Neuronal stem cell (in vitro differentiated cells): ENCODE measurements around the gene LSM8. TPM values are rescaled to one million over a fixed set of nuclear protein-coding genes. Genes with fewer than 3 reads are reported as not detected.
A peak's percentile ranks its signal among the peaks of the same experiment; 100 is the strongest.
"Not testable (repeated sequence)": the region's sequence is repeated elsewhere in the genome, so short reads cannot be mapped to it uniquely, and the experiment has no call there.

Source experiments
- DNase-seq: peaks from one replicate; pipeline ENCODE4 v3.0.0-alpha.2; 2013; ENCODE audit warnings: low spot score
- H2AFZ ChIP-seq: one replicate; pipeline ENCODE4 v1.6.1; 2013; ENCODE audit warnings: mild to moderate bottlenecking, low read length, inconsistent platforms
- H2AK5ac ChIP-seq: 2 replicates; pipeline ENCODE4 v1.6.1; 2013; ENCODE audit warnings: low read depth, mild to moderate bottlenecking, inconsistent platforms, low read length, moderate library complexity, mixed read lengths
- H2BK120ac ChIP-seq: 2 replicates; pipeline ENCODE4 v1.6.1; 2013; ENCODE audit warnings: low read depth, mild to moderate bottlenecking, inconsistent platforms, low read length, moderate library complexity, mixed read lengths
- H2BK12ac ChIP-seq: one replicate; pipeline ENCODE4 v1.6.1; 2013; ENCODE audit warnings: low read length, inconsistent platforms
- H2BK15ac ChIP-seq: 2 replicates; pipeline ENCODE4 v1.6.1; 2013; ENCODE audit warnings: mild to moderate bottlenecking, low read length, inconsistent platforms, mixed read lengths
- H2BK5ac ChIP-seq: one replicate; pipeline ENCODE4 v1.6.1; 2013; ENCODE audit warnings: inconsistent platforms, mild to moderate bottlenecking, low read length, moderate library complexity
- H3K14ac ChIP-seq: one replicate; pipeline ENCODE4 v1.6.1; 2013; ENCODE audit warnings: low read length, inconsistent platforms
- H3K18ac ChIP-seq: 2 replicates; pipeline ENCODE4 v1.6.1; 2013; ENCODE audit warnings: low read length, inconsistent platforms
- H3K23ac ChIP-seq: 2 replicates; pipeline ENCODE4 v1.6.1; 2013; ENCODE audit warnings: low read depth, mild to moderate bottlenecking, mixed read lengths, low read length, inconsistent platforms; ENCODE audit not compliant: poor library complexity
- H3K27ac ChIP-seq: replicated peaks from 3 replicates; pipeline ENCODE4 v1.5.1; 2013; ENCODE audit warnings: low read length, inconsistent platforms
- H3K27me3 ChIP-seq, 3 experiments: 2 replicates each; pipeline ENCODE4 v1.6.1; 2013; ENCODE audit warnings: low read length in 3 of 3, mild to moderate bottlenecking in 2 of 3, inconsistent platforms in 1 of 3, low read depth in 1 of 3, mixed read lengths in 1 of 3, moderate library complexity in 1 of 3; ENCODE audit not compliant: control insufficient read depth in 3 of 3, insufficient read depth in 3 of 3
- H3K36me3 ChIP-seq, 2 donors: replicated peaks in 1 of 2; 2 replicates each; pipeline ENCODE4 v1.6.1; 2013; ENCODE audit warnings: low read length in 2 of 2; ENCODE audit not compliant: control insufficient read depth in 2 of 2, insufficient read depth in 2 of 2
- H3K4ac ChIP-seq: 2 replicates; pipeline ENCODE4 v1.6.1; 2013; ENCODE audit warnings: inconsistent platforms, mild to moderate bottlenecking, low read length, moderate library complexity
- H3K4me1 ChIP-seq, 2 donors: 1 replicate in 1 of 2; 2 replicates in 1 of 2; pipeline ENCODE4 v1.6.1; 2013; ENCODE audit warnings: low read length in 2 of 2, low read depth in 1 of 2; ENCODE audit not compliant: control insufficient read depth in 2 of 2, insufficient read depth in 1 of 2
- H3K4me2 ChIP-seq: one replicate; pipeline ENCODE4 v1.6.1; 2013; ENCODE audit warnings: mild to moderate bottlenecking, low read length, inconsistent platforms; ENCODE audit not compliant: insufficient read depth, poor library complexity, severe bottlenecking
- H3K4me3 ChIP-seq, 2 donors: 2 replicates each; pipeline ENCODE4 v1.5.1; 2013; ENCODE audit warnings: low read length in 2 of 2, mild to moderate bottlenecking in 2 of 2, inconsistent platforms in 1 of 2, moderate library complexity in 1 of 2
- H3K79me1 ChIP-seq: one replicate; pipeline ENCODE4 v1.6.1; 2013; ENCODE audit warnings: low read depth, mild to moderate bottlenecking, inconsistent platforms, low read length, moderate library complexity
- H3K9ac ChIP-seq: one replicate; pipeline ENCODE4 v1.6.1; 2013; ENCODE audit warnings: mild to moderate bottlenecking, low read depth, low read length, inconsistent platforms; ENCODE audit not compliant: poor library complexity
- H3K9me3 ChIP-seq, 2 donors: replicated peaks in 1 of 2; 2 replicates each; pipeline versions ENCODE3 to v1.6.1; 2013; ENCODE audit warnings: low read length in 2 of 2, mild to moderate bottlenecking in 2 of 2, inconsistent platforms in 1 of 2, low read depth in 1 of 2, mixed read lengths in 1 of 2, moderate library complexity in 1 of 2; ENCODE audit not compliant: control insufficient read depth in 2 of 2, insufficient read depth in 1 of 2
- H4K8ac ChIP-seq: one replicate; pipeline ENCODE4 v1.6.1; 2013; ENCODE audit warnings: low read depth, mild to moderate bottlenecking, inconsistent platforms, low read length, moderate library complexity
- H4K91ac ChIP-seq: one replicate; pipeline ENCODE4 v1.6.1; 2013; ENCODE audit warnings: low read length, low read depth, mild to moderate bottlenecking, inconsistent platforms; ENCODE audit not compliant: poor library complexity
- WGBS, 2 donors: extraction: QIAGEN DNeasy Blood & Tissue Kit; methylation state at CpG; one replicate each; pipeline ENCODE4 v1.1.7; 2013; ENCODE audit warnings: missing lambda C conversion rate in 2 of 2, mixed read lengths in 1 of 2; ENCODE audit not compliant: insufficient read length in 2 of 2, insufficient replicate concordance in 1 of 2; ENCODE audit errors: extremely low coverage in 2 of 2; 5-methylcytosine and 5-hydroxymethylcytosine counted together
- polyA plus RNA-seq, 2 experiments: library from polyadenylated mRNA; stranded (reverse); fragments of 200-250 nt; gene quantifications; one replicate each; pipeline ENCODE4 v1.2.3, GENCODE V29; 2013

LSM8 gene
- polyA plus RNA-seq (2013, experiment 1 of 2): 53.9 TPM
- polyA plus RNA-seq (2013, experiment 2 of 2): 57.6 TPM

- H2BK15ac ChIP-seq: no peak within 1 kb of the TSS
- peak within 1 kb of the TSS; percentile 60 for H3K4me2 ChIP-seq
- peak within 1 kb of the TSS; percentile 95 for H2AFZ ChIP-seq
- H2BK120ac ChIP-seq: no peak within 1 kb of the TSS
- no peak within 1 kb of the TSS for H3K4ac ChIP-seq
- H3K23ac ChIP-seq: peak within 1 kb of the TSS; percentile 52
- no peak within 1 kb of the TSS for H4K91ac ChIP-seq
- H3K9ac ChIP-seq: peak within 1 kb of the TSS; percentile 94
- H3K18ac ChIP-seq: peak within 1 kb of the TSS; percentile 97
- no peak within 1 kb of the TSS for H4K8ac ChIP-seq
- no CpG with 5 or more reads among the region's 62 CpGs for WGBS, 2 donors
- no peak within 1 kb of the TSS for H2BK12ac ChIP-seq
- H3K14ac ChIP-seq: no peak within 1 kb of the TSS
- peak within 1 kb of the TSS; percentile 80 for H3K27ac ChIP-seq
- H3K27me3 ChIP-seq: no peaks in the 10 kb centered on the region
- H3K4me3 ChIP-seq: peak within 1 kb of the TSS; percentile 83 to 99
- peaks cover 3 to 8% of the 10 kb centered on the region in 2 donors for H3K4me1 ChIP-seq
- H2AK5ac ChIP-seq: no peak within 1 kb of the TSS
- peak within 1 kb of the TSS; percentile 72 for H2BK5ac ChIP-seq
- H3K36me3 ChIP-seq: peaks cover 4 to 40% of the 10 kb centered on the region in 2 donors
- DNase-seq: peak; percentile 95
- no peaks in the 10 kb centered on the region for H3K9me3 ChIP-seq
- peaks cover 1% of the 10 kb centered on the region for H3K79me1 ChIP-seq
These were observed at the start of gene LSM8 for GRCh38 chr7:118183786-118184564. LSM8 (plus strand) TSS chr7:118184164; CDS start chr7:118184224, 60 bp downstream.

DNA sequence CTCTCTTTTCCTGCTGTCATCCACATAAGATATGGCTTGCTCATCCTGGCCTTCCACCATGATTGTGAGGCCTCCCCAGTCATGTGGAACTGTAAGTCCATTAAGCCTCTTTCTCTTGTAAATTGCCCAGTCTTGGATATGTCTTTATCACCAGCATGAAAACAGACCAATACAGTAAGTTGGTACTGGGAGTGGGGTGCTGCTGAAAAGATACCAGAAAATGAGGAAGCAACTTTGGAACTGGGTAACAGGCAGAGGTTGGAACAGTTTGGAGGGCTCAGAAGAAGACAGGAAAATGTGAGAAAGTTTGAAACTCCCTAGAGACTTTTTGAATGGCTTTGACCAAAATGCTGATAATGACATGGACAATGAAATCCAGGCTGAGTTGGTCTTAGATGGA lies 49.5 kb upstream of the LSM8 start:
- not testable (repeated sequence) for H3K4me1 ChIP-seq, H3K9ac ChIP-seq, H2AFZ ChIP-seq, H3K27ac ChIP-seq, H2AK5ac ChIP-seq, H3K23ac ChIP-seq, H2BK5ac ChIP-seq, H3K27me3 ChIP-seq, H3K36me3 ChIP-seq, H3K18ac ChIP-seq, H2BK15ac ChIP-seq, H4K8ac ChIP-seq, H3K9me3 ChIP-seq, H3K79me1 ChIP-seq, H3K4me2 ChIP-seq, H3K4ac ChIP-seq, H2BK12ac ChIP-seq, H3K4me3 ChIP-seq, H2BK120ac ChIP-seq, H3K14ac ChIP-seq, H4K91ac ChIP-seq, DNase-seq

DNA sequence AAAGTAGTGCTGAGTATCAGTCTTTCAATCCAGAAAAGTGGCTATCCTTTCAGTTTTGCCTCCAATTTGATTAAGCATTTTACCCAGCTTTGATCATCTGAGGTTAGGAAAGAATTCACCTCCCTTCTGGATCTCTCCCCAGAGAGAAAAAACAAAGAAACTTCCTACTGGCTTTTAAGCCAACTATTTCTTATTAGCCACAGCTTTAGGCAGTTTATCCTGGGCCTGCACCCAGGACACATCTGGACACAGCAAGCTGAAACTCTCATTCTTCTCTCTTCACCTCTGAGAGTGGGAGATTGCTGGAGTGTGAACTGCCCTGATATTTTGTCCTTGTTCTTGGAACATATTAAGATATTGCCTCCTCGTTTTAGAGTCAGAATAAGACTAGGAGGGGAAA lies 43.5 kb upstream of the LSM8 start:
- Histone ChIP-seq H3K27ac (no peak overlapping the region), H3K18ac (no peak overlapping the region), H3K14ac (no peak overlapping the region), H2AFZ (no peak overlapping the region), H3K4me2 (no peak overlapping the region), H4K8ac (no peak overlapping the region), H3K4me1 (no peaks in the 10 kb centered on the region), H2BK5ac (no peak overlapping the region), H2AK5ac (no peak overlapping the region), H2BK120ac (no peak overlapping the region), H3K23ac (no peak overlapping the region), H3K4ac (no peak overlapping the region), H3K36me3 (no peaks in the 10 kb centered on the region), H3K9me3 (no peaks in the 10 kb centered on the region), H2BK12ac (no peak overlapping the region), H3K9ac (no peak overlapping the region), H2BK15ac (no peak overlapping the region), H4K91ac (no peak overlapping the region), H3K79me1 (no peaks in the 10 kb centered on the region), H3K4me3 (no peak overlapping the region), H3K27me3 (no peaks in the 10 kb centered on the region)
- WGBS, 2 donors: no CpG with 5 or more reads among the region's 1 CpG
- no peak for DNase-seq

- no CpG with 5 or more reads among the region's 1 CpG for WGBS, 2 donors
- no peak overlapping the region for H2BK12ac ChIP-seq
These were observed 42.0 kb upstream of the LSM8 start for GRCh38 chr7:118142012-118142411.

More at GRCh38 chr7:118142012-118142411, 42.0 kb upstream of the LSM8 start:
- Histone ChIP-seq H3K4me1 (no peaks in the 10 kb centered on the region), H3K4ac (no peak overlapping the region), H3K4me3 (no peak overlapping the region), H3K23ac (no peak overlapping the region), H2AK5ac (no peak overlapping the region), H2BK120ac (no peak overlapping the region), H4K91ac (no peak overlapping the region), H2BK5ac (no peak overlapping the region), H3K18ac (no peak overlapping the region), H3K36me3 (no peaks in the 10 kb centered on the region), H3K79me1 (no peaks in the 10 kb centered on the region), H4K8ac (no peak overlapping the region), H3K14ac (no peak overlapping the region), H2BK15ac (no peak overlapping the region), H3K9ac (no peak overlapping the region), H2AFZ (no peak overlapping the region), H3K27ac (no peak overlapping the region), H3K4me2 (no peak overlapping the region), H3K27me3 (no peaks in the 10 kb centered on the region), H3K9me3 (no peaks in the 10 kb centered on the region)
- no peak for DNase-seq
